HG03135 (cell line): ENCODE measurements around the gene CACNA1A.
"Not testable (repeated sequence)": the region's sequence is repeated elsewhere in the genome, so short reads cannot be mapped to it uniquely, and the experiment has no call there.

ENCODE experiments used
- ATAC-seq: cut with Tn5 transposase; IDR thresholded peaks from one replicate; pipeline ENCODE4 v1.9.1; 2021; ENCODE audit warnings: mild to moderate bottlenecking, moderate library complexity; ENCODE audit not compliant: unreplicated experiment

Gene CACNA1A

DNA sequence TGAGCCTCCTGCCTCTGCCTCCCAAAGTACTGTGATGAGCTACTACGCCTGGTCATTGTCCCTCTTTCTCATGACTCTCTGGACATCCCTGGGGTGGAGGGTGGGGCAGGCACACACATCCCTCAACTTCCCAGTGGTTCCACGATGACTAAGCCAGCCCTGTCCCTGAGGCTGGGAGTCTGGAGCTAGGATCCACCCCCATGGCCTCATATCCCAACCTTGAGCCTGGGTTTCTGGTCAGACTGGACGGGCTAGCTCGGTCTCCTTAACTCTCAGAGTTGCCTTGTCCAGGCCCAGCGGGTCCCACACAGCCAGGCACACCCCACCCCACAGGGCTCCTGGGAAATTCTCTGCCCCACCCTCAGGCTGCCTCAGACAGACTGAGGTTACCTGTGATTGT lies 336.5 kb downstream of the CACNA1A start:
- no peak for ATAC-seq

DNA sequence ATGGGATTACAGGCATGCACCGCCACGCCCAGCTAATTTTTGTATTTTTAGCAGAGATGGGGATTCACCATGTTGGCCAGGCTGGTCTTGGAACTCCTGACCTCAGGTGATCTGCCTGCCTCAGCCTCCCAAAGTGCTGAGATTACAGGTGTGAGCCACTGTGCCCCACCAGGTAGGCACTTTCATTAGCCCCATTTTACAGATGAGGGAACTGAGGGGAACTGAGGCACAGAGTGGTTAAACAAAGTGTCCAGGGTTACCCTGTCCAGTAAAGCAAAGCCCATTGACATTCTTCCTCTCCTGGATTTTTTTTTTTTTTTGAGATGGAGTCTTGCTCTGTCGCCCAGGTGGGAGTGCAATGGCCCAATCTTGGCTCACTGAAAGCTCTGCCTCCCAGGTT lies 340.1 kb downstream of the CACNA1A start:
- ATAC-seq = not testable (repeated sequence)

DNA sequence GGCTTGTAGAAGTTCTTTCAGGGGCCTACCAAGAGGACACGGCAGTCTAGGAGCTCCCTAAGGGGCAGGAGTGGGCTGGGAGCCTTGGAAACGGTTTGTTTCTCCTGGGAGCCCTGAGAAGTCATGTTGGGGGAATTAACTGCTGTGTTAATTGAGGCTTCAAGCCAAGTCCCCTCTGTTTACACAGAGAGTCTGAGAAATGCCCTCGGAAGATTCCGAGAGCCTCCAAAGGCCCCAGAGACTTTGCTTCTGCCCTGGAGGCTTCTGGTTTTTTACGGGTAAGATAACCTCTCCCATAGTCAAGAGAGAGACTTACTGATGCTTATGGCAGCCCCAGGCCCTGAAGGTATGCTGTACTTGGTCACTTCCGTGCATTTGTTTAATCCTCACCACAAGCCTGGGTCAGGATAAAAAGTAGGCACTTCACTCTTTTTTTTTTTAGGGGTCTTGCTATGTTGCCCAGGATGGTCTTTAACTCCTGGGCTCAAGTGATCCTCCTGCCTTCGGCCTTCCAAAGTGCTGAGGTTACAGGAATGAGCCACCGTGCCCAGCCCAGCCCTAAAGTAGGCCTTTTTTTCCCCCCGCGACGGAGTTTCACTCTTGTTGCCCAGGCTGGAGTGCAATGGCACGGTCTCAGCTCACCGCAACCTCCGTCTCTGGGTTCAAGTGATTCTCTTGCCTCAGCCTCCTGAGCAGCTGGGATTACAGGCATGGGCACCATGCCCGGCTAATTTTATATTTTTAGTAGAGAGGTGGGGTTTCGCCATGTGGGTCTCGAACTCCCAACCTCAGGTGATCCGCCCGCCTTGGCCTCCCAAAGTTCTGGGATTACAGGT lies 340.9 kb downstream of the CACNA1A start:
- ATAC-seq = no peak

DNA sequence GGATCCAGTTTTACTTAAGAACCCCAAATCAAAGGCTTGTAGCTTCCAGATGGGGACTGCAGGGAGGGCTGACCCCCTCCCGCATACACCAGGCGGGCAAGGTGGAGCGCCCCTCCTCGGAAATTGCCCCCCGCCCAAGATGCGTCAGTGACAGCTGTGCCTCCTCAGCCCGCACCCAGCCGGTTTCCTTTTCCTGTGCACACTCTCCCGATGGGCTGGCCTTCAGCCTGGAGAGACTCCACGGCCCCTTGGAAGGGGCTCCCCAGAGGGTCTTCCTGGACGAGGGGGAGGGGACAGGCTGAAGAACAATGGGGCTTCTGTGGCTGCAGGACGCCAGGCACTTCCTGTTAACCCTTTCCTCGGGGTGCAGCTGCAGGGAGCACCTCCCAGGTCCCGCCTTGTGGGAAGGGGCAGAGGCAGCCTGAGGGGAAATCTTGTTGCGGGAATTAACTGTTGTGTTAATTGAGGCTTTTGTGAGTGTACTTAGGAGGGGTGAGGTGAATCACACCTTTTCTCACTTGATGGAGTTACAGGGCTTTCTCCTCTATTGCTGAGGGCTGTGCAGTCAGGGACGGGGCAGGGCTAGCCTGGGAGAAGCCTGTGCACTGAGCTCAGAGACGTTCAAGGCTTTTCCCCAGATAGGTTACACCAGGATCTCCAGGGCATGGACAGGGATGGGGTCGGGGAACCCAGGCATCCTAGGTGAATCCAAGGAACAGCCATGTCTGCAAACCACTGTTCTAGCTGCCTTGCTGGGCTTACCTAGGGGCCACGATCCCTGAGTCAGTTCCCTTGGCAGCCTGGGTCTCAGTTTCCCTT lies 341.7 kb downstream of the CACNA1A start:
- no peak for ATAC-seq

DNA sequence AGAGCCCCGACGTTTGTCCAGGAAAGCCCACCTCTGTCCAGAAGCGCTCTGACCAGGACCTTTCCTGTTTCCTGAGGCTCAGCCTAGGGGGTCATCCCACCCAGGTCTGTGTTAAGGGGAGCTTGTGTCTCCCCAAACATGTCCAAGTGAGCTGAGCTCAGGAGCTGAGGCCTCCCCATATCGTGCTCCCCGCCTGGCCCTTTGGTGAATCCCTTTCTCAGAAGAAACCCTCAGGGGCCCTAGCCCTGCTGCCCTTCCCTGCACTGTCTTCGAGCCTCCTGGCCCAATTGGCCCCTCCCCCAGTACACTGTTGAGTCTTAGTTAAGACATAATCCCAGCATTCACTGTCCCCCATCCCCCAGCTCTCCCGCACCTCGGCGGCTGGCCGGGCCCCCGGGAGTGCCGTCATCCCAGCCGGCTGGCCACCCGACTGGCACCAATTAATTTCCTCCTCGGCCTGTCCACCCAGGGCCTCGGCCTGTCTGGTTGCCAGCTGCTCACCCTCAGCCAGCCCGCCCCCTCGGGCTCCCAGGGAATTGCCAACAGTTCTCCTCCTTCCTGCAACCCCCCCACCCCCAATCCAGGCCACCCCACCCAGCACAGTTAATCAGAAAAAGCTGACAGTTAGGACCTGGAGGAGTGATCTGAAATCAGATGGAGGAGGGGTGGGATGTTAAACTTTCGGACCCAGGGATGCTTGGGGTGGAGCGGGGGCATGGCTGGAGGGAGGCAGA lies 342.5 kb downstream of the CACNA1A start:
- ATAC-seq = no peak

DNA sequence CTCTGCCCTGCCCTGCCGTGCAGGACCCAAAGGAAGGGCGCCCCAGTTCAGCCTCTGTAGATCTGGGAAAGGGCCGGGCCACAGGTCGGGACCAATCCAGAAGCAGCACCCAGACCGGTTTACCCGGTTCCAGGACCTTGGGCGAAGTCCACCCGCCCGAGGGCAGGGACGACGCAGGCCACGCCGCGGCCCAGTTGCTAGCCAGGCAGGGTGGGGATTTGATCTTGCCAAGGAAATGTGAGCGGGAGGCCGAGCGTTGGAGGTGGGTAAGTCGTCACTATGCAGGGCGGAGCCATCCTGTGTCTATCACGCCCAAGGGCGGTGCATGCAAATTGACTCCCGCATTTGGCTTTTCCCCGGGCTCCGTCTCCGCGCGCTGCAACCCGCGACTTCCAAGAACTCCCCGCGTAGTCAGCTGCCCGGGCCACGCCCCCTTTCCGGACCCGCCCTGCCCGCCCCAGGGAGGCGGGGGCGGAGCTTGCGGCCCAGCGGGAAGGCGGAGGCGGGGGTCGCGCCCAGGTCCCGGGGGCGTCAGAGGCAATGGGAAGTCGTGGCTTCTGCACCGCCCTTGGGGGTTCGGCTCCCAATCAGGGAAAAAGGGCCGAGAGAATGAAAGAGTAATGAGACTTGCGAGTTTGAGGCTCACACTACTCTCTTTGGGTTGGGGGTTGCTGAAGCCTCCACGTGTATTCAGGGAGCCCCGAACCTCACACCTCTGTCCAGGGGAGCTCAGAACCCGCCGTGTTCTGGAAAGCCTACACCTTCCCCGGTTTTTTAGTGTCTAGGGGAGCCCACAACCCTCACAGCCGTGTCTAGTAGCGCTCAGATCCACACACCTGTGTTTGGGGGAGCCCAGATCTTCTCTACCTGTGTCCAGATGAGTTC lies 343.3 kb downstream of the CACNA1A start:
- ATAC-seq = no peak

DNA sequence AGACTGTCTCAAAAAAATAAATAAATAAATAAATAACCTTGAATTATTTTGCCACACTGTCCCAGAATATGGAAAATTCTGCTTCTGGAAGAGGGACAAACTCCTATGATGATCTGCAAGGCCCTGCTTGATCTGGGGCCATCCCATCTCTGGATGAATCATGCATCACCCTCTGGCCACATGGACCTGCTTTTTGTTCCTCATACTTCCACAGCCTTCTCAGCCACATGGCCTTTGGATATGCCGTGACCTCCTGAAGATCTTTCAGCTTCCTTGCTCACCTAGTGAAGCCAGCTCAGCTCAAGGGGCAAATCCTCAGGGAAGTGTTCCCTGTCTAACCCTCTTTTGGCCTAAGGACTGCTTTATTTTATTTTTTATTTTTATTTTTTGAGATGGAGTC lies 345.7 kb downstream of the CACNA1A start:
- no peak for ATAC-seq

DNA sequence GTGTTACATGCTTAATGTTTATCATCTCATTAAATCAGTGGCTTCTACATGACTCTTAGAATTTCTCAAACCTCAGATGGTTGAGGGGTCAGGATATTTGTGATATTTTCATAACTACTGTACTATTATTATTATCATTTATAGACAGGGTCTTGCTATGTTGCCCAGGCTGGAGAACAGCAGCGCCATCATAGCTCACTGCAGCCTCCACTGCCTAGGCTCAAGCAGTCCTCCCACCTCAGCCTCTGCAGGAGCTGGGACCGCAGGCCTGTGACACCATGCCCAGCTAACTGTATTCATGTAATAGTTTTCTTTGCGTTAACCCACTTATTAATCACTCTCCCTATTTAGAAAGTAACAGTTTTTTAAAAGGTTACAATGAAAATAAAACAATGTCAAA lies 346.6 kb downstream of the CACNA1A start:
- ATAC-seq = no peak
